Measurements from ENCODE around the gene TADA2A. TPM values are rescaled to one million over a fixed set of nuclear protein-coding genes. Genes with fewer than 3 reads are reported as not detected.
A peak's percentile ranks its signal among the peaks of the same experiment; 100 is the strongest.

TADA2A gene
- total RNA-seq, 1 experiment from 2014 or later: 24.6 TPM

- no peak for TF ChIP-seq CTCF (IDR thresholded peaks at IDR 0.05 in 2 of 3, conservative IDR thresholded peaks at IDR 0.05 in 1 of 3; ENCODE audit: borderline replicate concordance in 1 of 3, insufficient read depth in 1 of 3, low read depth in 2 of 3, low read length in 2 of 3)
- peak; percentile 68 for TF ChIP-seq EGR1 (IDR thresholded peaks at IDR 0.05; ENCODE audit: low read depth)
- TF ChIP-seq POLR2A (IDR thresholded peaks at IDR 0.05; ENCODE audit: borderline replicate concordance, extremely low read depth, insufficient read depth, insufficient read length): no peak
- TF ChIP-seq CBX3 (IDR thresholded peaks at IDR 0.05; ENCODE audit: low read depth): no peak; the same call in 1 of the 2 replicates
- peak; percentile 16 for TF ChIP-seq TCF7L2 (IDR thresholded peaks at IDR 0.05; ENCODE audit: borderline replicate concordance, extremely low read depth, insufficient read depth, insufficient read length)
- no peak for TF ChIP-seq REST (IDR thresholded peaks at IDR 0.05; ENCODE audit: low read depth)
- no peak for TF ChIP-seq EZH2 (IDR thresholded peaks at IDR 0.05)
- TF ChIP-seq ZBTB33 (IDR thresholded peaks at IDR 0.05; ENCODE audit: extremely low read depth, insufficient replicate concordance, low read length): peak; percentile 14
- no peak for TF ChIP-seq ZFX (IDR thresholded peaks at IDR 0.05)
Measured at GRCh38 chr17:37488607-37489196, 82.0 kb downstream of the TADA2A start (continued).
